ENCODE data around the gene SSBP3.

Gene SSBP3

GRCh38 chr1:54354899-54355298 lies 51.3 kb downstream of the SSBP3 start:
- DNase-seq (ENCODE audit: low read depth in 1 of 2, low spot score in 1 of 2), result no peak
- Histone ChIP-seq H3K4me3 (replicated peaks; ENCODE audit: insufficient read depth, low read length) (no peak overlapping the region), H3K27ac (replicated peaks) (no peak overlapping the region), H3K27me3 (ENCODE audit: insufficient read depth, poor library complexity, severe bottlenecking) (no peaks in the 10 kb centered on the region)
- no peak for TF ChIP-seq SPI1 (IDR thresholded peaks at IDR 0.05; ENCODE audit: borderline replicate concordance, low read depth)
- TF ChIP-seq, protein P1, sequence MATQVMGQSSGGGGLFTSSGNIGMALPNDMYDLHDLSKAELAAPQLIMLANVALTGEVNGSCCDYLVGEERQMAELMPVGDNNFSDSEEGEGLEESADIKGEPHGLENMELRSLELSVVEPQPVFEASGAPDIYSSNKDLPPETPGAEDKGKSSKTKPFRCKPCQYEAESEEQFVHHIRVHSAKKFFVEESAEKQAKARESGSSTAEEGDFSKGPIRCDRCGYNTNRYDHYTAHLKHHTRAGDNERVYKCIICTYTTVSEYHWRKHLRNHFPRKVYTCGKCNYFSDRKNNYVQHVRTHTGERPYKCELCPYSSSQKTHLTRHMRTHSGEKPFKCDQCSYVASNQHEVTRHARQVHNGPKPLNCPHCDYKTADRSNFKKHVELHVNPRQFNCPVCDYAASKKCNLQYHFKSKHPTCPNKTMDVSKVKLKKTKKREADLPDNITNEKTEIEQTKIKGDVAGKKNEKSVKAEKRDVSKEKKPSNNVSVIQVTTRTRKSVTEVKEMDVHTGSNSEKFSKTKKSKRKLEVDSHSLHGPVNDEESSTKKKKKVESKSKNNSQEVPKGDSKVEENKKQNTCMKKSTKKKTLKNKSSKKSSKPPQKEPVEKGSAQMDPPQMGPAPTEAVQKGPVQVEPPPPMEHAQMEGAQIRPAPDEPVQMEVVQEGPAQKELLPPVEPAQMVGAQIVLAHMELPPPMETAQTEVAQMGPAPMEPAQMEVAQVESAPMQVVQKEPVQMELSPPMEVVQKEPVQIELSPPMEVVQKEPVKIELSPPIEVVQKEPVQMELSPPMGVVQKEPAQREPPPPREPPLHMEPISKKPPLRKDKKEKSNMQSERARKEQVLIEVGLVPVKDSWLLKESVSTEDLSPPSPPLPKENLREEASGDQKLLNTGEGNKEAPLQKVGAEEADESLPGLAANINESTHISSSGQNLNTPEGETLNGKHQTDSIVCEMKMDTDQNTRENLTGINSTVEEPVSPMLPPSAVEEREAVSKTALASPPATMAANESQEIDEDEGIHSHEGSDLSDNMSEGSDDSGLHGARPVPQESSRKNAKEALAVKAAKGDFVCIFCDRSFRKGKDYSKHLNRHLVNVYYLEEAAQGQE (IDR thresholded peaks at IDR 0.05; ENCODE audit: insufficient replicate concordance, low read depth), result no peak
- no peak for TF ChIP-seq GABPA (IDR thresholded peaks at IDR 0.05; ENCODE audit: low read depth)
- TF ChIP-seq POLR2AphosphoS5 (IDR thresholded peaks at IDR 0.05; ENCODE audit: low read depth), result no peak
- no peak for TF ChIP-seq CTCF (IDR thresholded peaks at IDR 0.05; ENCODE audit: insufficient read depth, low read length)

- no peak for DNase-seq (ENCODE audit: low read depth in 1 of 2, low spot score in 1 of 2)
These were observed 52.2 kb downstream of the SSBP3 start for GRCh38 chr1:54353959-54354358.

GRCh38 chr1:54352755-54353154 lies 53.4 kb downstream of the SSBP3 start:
- no peak overlapping the region for H3K4me3 ChIP-seq (replicated peaks; ENCODE audit: insufficient read depth, low read length)
- no peak overlapping the region for H3K27ac ChIP-seq (replicated peaks)
- H3K27me3 ChIP-seq (ENCODE audit: insufficient read depth, poor library complexity, severe bottlenecking), result no peaks in the 10 kb centered on the region
- DNase-seq (ENCODE audit: low read depth in 1 of 2, low spot score in 1 of 2), result no peak
- TF ChIP-seq SPI1 (IDR thresholded peaks at IDR 0.05; ENCODE audit: borderline replicate concordance, low read depth), result no peak
- TF ChIP-seq, protein P1 (IDR thresholded peaks at IDR 0.05; ENCODE audit: insufficient replicate concordance, low read depth), result no peak
- no peak for TF ChIP-seq GABPA (IDR thresholded peaks at IDR 0.05; ENCODE audit: low read depth)
- TF ChIP-seq POLR2AphosphoS5 (IDR thresholded peaks at IDR 0.05; ENCODE audit: low read depth), result no peak

More at GRCh38 chr1:54353959-54354358, 52.2 kb downstream of the SSBP3 start:
- no peak overlapping the region for H3K4me3 ChIP-seq (replicated peaks; ENCODE audit: insufficient read depth, low read length)
- TF ChIP-seq CTCF (IDR thresholded peaks at IDR 0.05; ENCODE audit: insufficient read depth, low read length) (no peak), GABPA (IDR thresholded peaks at IDR 0.05; ENCODE audit: low read depth) (no peak), SPI1 (IDR thresholded peaks at IDR 0.05; ENCODE audit: borderline replicate concordance, low read depth) (no peak), POLR2AphosphoS5 (IDR thresholded peaks at IDR 0.05; ENCODE audit: low read depth) (no peak)
- TF ChIP-seq, protein P1 (IDR thresholded peaks at IDR 0.05; ENCODE audit: insufficient replicate concordance, low read depth), result no peak
- H3K27me3 ChIP-seq (ENCODE audit: insufficient read depth, poor library complexity, severe bottlenecking), result no peaks in the 10 kb centered on the region
- no peak overlapping the region for H3K27ac ChIP-seq (replicated peaks)

Data from HL-60 (cell line).